ENCODE results near the gene FRYL. TPM values are rescaled to one million over a fixed set of nuclear protein-coding genes. Genes with fewer than 3 reads are reported as not detected.

FRYL gene
- total and polyA plus RNA-seq, 2 of the 13 experiments (the other 11 are each of a cell fraction or from before 2014, with no cell fraction given), result 9.7 to 19.6 TPM

GRCh38 chr4:48454591-48454990 lies 325.5 kb downstream of the FRYL start:
- H4K20me1 ChIP-seq (ENCODE audit: insufficient read depth, low read length), result no peaks in the 10 kb centered on the region
- H3K27ac ChIP-seq (ENCODE audit: extremely low read length, insufficient read depth, low read length), result no peak overlapping the region
- FAIRE-seq (no peak), ATAC-seq (no peak), DNase-seq (ENCODE audit: low spot score) (no peak)
- POLR2A ChIA-PET, result no interaction called here
- H2AFZ ChIP-seq (ENCODE audit: low read length), result no peak overlapping the region
- in situ Hi-C loops (cut with HindIII; ENCODE audit: extremely low pct_ligation_motif_present, low pct_unique_long_range_greater_than_20kb) (no loop called here), intact Hi-C loops (cut with micrococcal nuclease; ENCODE audit: unreplicated experiment) (no loop called here)
- no peak overlapping the region for H3K9ac ChIP-seq (ENCODE audit: insufficient read depth, low read depth, low read length)
- H3K4me1 ChIP-seq (ENCODE audit: insufficient read depth, low read length), result 0 out of 2 replicates have a peak, but pooled peaks cover 1% of the 10 kb centered on the region
- H3K27me3 ChIP-seq (ENCODE audit: control insufficient read depth in 1 of 2, insufficient read depth in 2 of 2, low read length in 2 of 2), result no peaks in the 10 kb centered on the region
- no peaks in the 10 kb centered on the region for H3K36me3 ChIP-seq (replicated peaks in 1 of 2; ENCODE audit: control insufficient read depth in 1 of 2, insufficient read depth in 2 of 2, low read length in 2 of 2)
- no peak overlapping the region for H3K4me3 ChIP-seq (replicated peaks in 1 of 3; ENCODE audit: insufficient read depth in 1 of 3, low read depth in 2 of 3, low read length in 3 of 3)
- BruUV-seq (replicated peaks), result no TSS peak
- TF ChIP-seq SP140L (CRISPR knock-in tag; IDR thresholded peaks at IDR 0.05; ENCODE audit: borderline replicate concordance) (no peak), SNRNP70 (IDR thresholded peaks at IDR 0.05; ENCODE audit: low read depth, low read length) (no peak), NBN (conservative IDR thresholded peaks at IDR 0.05) (no peak), ZNF781 (CRISPR knock-in tag; IDR thresholded peaks at IDR 0.05; ENCODE audit: borderline replicate concordance, not compliant biosample characterization) (no peak), ATF5 (CRISPR knock-in tag; IDR thresholded peaks at IDR 0.05; ENCODE audit: low read depth) (no peak), ZSCAN25 (CRISPR knock-in tag; IDR thresholded peaks at IDR 0.05) (no peak), ZSCAN30 (CRISPR knock-in tag; IDR thresholded peaks at IDR 0.05) (no peak), KDM1A (CRISPR knock-in tag; IDR thresholded peaks at IDR 0.05) (no peak), FOXJ3 (CRISPR knock-in tag; IDR thresholded peaks at IDR 0.05; ENCODE audit: borderline replicate concordance) (no peak), POGK (CRISPR knock-in tag; conservative IDR thresholded peaks at IDR 0.05) (no peak), NFE2L2 (IDR thresholded peaks at IDR 0.05; ENCODE audit: low read length) (no peak), NONO (IDR thresholded peaks at IDR 0.05) (no peak), NONO (CRISPR knock-in tag; conservative IDR thresholded peaks at IDR 0.05) (no peak), MLLT10 (CRISPR knock-in tag; IDR thresholded peaks at IDR 0.05) (no peak), FUBP1 (CRISPR knock-in tag; IDR thresholded peaks at IDR 0.05; ENCODE audit: borderline replicate concordance) (no peak), JARID2 (CRISPR knock-in tag; IDR thresholded peaks at IDR 0.05; ENCODE audit: insufficient replicate concordance) (no peak), ISX (CRISPR knock-in tag; conservative IDR thresholded peaks at IDR 0.05) (no peak), ZNF510 (CRISPR knock-in tag; IDR thresholded peaks at IDR 0.05; ENCODE audit: low read depth) (no peak), DPF2 (CRISPR knock-in tag; IDR thresholded peaks at IDR 0.05; ENCODE audit: borderline replicate concordance, low read depth) (no peak), ZNF589 (CRISPR knock-in tag; conservative IDR thresholded peaks at IDR 0.05) (no peak), ZNF207 (IDR thresholded peaks at IDR 0.05; ENCODE audit: borderline replicate concordance) (no peak)
- no peaks in the 10 kb centered on the region for H3K79me2 ChIP-seq (ENCODE audit: insufficient read depth, low read length)
- CTCF ChIA-PET (ENCODE audit: low intra/inter-chr PET ratio, low total read pairs), result no interaction called here
- no peak overlapping the region for H3K4me2 ChIP-seq (ENCODE audit: low read depth, low read length)
- 52% methylated on average over 2 of the region's 2 CpGs for WGBS (ENCODE audit: low lambda C conversion rate)
- no peaks in the 10 kb centered on the region for H3K9me3 ChIP-seq (ENCODE audit: low read length)

All from HepG2 (cell line).